Measurements from ENCODE around the gene ARID2. TPM values are rescaled to one million over a fixed set of nuclear protein-coding genes. Genes with fewer than 3 reads are reported as not detected.

The ARID2 gene
- total and polyA plus RNA-seq, 7 donors = 2.8 to 17.1 (median 12.5) TPM

DNA sequence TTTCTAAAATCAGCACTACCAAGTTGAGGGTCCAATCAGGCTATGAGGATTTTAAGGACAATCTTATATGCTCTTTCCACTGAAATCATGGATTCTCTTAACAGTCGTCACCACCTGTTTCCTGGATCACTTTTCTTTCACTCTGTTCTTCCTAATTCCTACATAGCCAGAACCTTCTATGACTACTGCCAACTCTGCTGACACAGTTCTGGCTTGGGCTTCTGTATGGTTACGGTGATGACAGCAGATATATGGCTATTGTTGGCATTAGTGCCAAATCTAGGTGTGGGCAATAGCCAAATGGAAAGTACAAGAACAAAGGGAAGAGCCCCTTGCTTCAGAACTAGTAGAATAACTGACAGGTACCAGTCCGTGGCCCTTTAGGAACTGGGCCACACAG lies 124.0 kb downstream of the ARID2 start:
- Histone ChIP-seq H3K4me1 (no peaks in the 10 kb centered on the region), H3K36me3 (ENCODE audit: insufficient read depth in 1 of 2, low read depth in 1 of 2) (peaks cover 10 to 52% of the 10 kb centered on the region in 2 donors), H3K27ac (no peak overlapping the region), H3K4me3 (no peak overlapping the region), H3K27me3 (ENCODE audit: insufficient read depth in 3 of 3, low read length in 2 of 3) (no peaks in the 10 kb centered on the region), H3K9me3 (no peaks in the 10 kb centered on the region)
- DNase-seq (no peak), ATAC-seq (no peak)
- WGBS, 3 donors = 62 to 77% (median 69%) methylated on average over 3 of the region's 3 CpGs
- intact Hi-C loops (cut with DNase I) = no loop called here
- TF ChIP-seq, protein P1, sequence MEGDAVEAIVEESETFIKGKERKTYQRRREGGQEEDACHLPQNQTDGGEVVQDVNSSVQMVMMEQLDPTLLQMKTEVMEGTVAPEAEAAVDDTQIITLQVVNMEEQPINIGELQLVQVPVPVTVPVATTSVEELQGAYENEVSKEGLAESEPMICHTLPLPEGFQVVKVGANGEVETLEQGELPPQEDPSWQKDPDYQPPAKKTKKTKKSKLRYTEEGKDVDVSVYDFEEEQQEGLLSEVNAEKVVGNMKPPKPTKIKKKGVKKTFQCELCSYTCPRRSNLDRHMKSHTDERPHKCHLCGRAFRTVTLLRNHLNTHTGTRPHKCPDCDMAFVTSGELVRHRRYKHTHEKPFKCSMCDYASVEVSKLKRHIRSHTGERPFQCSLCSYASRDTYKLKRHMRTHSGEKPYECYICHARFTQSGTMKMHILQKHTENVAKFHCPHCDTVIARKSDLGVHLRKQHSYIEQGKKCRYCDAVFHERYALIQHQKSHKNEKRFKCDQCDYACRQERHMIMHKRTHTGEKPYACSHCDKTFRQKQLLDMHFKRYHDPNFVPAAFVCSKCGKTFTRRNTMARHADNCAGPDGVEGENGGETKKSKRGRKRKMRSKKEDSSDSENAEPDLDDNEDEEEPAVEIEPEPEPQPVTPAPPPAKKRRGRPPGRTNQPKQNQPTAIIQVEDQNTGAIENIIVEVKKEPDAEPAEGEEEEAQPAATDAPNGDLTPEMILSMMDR (IDR thresholded peaks at IDR 0.05) = no peak

DNA sequence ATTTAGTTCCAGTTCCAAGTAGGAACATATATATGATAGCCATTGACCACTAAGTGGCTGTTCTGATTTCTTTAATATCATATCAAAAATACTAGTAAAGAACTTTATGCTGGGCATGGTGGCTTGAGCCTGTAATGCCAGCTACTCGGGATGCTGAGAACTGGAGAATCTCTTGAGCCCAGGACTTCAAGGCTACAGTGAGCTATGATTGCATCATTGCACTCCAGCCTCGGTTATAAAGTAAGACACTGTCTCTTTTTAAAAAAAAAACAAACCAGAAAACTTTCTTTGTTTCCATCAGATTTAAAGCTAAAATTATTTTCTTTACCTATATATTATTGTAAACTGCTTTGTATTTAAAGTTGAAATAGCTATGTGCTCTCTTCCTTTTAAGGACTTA lies 133.8 kb downstream of the ARID2 start:
- no peak for DNase-seq
- WGBS, 3 donors = 55 to 89% (median 67%) methylated on average over 2 of the region's 2 CpGs
- intact Hi-C loops (cut with DNase I) = no loop called here
- Histone ChIP-seq H3K4me1 (no peaks in the 10 kb centered on the region), H3K36me3 (ENCODE audit: insufficient read depth in 1 of 2, low read depth in 1 of 2) (peaks cover 0 to 37% of the 10 kb centered on the region in 2 donors), H3K27ac (no peak overlapping the region), H3K27me3 (ENCODE audit: insufficient read depth in 3 of 3, low read length in 2 of 3) (no peaks in the 10 kb centered on the region), H3K9me3 (no peaks in the 10 kb centered on the region), H3K4me3 (no peak overlapping the region)
- no peak for ATAC-seq
- TF ChIP-seq, protein P1 (IDR thresholded peaks at IDR 0.05) = no peak

DNA sequence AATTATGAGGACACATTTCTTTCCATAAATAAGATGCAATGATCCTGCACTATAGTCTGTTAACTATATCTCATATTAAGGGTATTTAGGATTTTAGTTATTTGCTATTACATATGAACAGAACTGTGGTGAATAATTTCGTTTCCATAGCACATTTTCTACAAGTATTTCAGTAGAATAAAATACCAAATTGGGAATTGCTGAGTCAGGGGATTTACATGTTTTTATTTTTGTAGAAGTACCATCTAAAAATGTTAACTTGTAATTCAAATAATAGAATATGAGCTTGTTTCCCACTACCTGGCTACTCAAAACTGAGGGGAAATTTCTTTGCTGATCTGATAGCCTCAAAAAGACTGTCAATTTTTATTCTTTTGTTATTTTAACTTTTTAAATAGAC lies 136.8 kb downstream of the ARID2 start:
- H3K27me3 ChIP-seq (ENCODE audit: insufficient read depth in 3 of 3, low read length in 2 of 3) = no peaks in the 10 kb centered on the region
- H3K4me1 ChIP-seq = no peaks in the 10 kb centered on the region
- ATAC-seq (no peak), DNase-seq (no peak)
- intact Hi-C loops (cut with DNase I) = no loop called here
- no peak overlapping the region for H3K4me3 ChIP-seq
- H3K27ac ChIP-seq = no peak overlapping the region
- peaks cover 0 to 30% of the 10 kb centered on the region in 2 donors for H3K36me3 ChIP-seq (ENCODE audit: insufficient read depth in 1 of 2, low read depth in 1 of 2)
- TF ChIP-seq, protein P1 (IDR thresholded peaks at IDR 0.05) = no peak
- 85 to 89% (median 88%) methylated on average over 1 of the region's 1 CpG for WGBS, 3 donors
- no peaks in the 10 kb centered on the region for H3K9me3 ChIP-seq

- DNase-seq (no peak), ATAC-seq (no peak)
- no peaks in the 10 kb centered on the region for H3K27me3 ChIP-seq (ENCODE audit: insufficient read depth in 3 of 3, low read length in 2 of 3)
- H3K9me3 ChIP-seq = no peaks in the 10 kb centered on the region
- intact Hi-C loops (cut with DNase I) = no loop called here
- WGBS, 3 donors = 69 to 85% (median 80%) methylated on average over 7 of the region's 7 CpGs
- TF ChIP-seq, protein P1 (IDR thresholded peaks at IDR 0.05) = no peak
- H3K27ac ChIP-seq = no peak overlapping the region
- H3K4me3 ChIP-seq = no peak overlapping the region
- peaks cover 3 to 36% of the 10 kb centered on the region in 2 donors for H3K36me3 ChIP-seq (ENCODE audit: insufficient read depth in 1 of 2, low read depth in 1 of 2)
- H3K4me1 ChIP-seq = no peaks in the 10 kb centered on the region
These were observed 142.9 kb downstream of the ARID2 start for GRCh38 chr12:45872446-45872845.

DNA sequence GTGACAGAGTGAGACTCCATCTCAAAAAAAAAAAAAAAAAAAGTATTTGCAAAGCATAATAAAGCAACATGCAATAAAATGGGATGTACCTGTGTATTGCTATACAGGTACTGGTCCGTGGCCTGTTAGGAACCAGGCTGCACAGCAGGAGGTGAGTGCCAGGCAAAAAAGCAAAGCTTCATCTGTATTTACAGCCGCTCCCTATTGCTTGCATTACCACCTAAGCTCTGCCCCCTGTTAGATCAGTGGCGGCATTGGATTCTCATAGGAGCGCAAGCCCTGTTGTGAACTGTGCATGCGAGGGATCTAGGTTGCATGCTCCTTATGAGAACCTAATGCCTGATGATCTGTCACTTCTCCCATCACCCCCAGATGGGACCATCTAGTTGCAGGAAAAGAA lies 147.6 kb downstream of the ARID2 start:
- H3K27me3 ChIP-seq (ENCODE audit: insufficient read depth in 3 of 3, low read length in 2 of 3) = no peaks in the 10 kb centered on the region
- H3K4me1 ChIP-seq = no peaks in the 10 kb centered on the region
- 98 to 99% (median 98%) methylated on average over 5 of the region's 5 CpGs for WGBS, 3 donors
- DNase-seq (peak in 1 of 2 donors; percentile 22), ATAC-seq (no peak)
- no peak overlapping the region for H3K27ac ChIP-seq
- H3K36me3 ChIP-seq (ENCODE audit: insufficient read depth in 1 of 2, low read depth in 1 of 2) = peaks cover 3 to 35% of the 10 kb centered on the region in 2 donors
- no peak overlapping the region for H3K4me3 ChIP-seq
- intact Hi-C loops (cut with DNase I) = no loop called here
- TF ChIP-seq, protein P1 (IDR thresholded peaks at IDR 0.05) = no peak
- no peaks in the 10 kb centered on the region for H3K9me3 ChIP-seq

All from psoas muscle (tissue), 8 donors.